Common myeloid progenitor, CD34-positive (primary cell): ENCODE data around the gene LTF.

Experiments
- CTCF ChIA-PET: fragments of 350-600 bp; sonication (Branson Sonifier 250); formaldehyde crosslinking; loops from one replicate; lab custom pipeline; 2021; ENCODE audit warnings: antibody characterized with exemption; lab: Charles Lee
- POLR2A ChIA-PET: fragments of 350-600 bp; sonication (Branson Sonifier 250); formaldehyde crosslinking; loops from one replicate; lab custom pipeline; 2021; ENCODE audit warnings: antibody characterized with exemption; lab: Charles Lee
- DNase-seq, 3 donors: peaks; one replicate each; pipeline versions ENCODE4 v3.0.0 to v3.0.0-alpha.2; 2013
- H3K27ac ChIP-seq, 2 experiments: 1 replicate in 1 of 2; 2 replicates in 1 of 2; pipeline ENCODE4 v1.7.0; 2013; ENCODE audit warnings: inconsistent platforms in 2 of 2, low read length in 2 of 2, mild to moderate bottlenecking in 2 of 2, low read depth in 1 of 2, moderate library complexity in 1 of 2; ENCODE audit not compliant: severe bottlenecking in 2 of 2, insufficient read depth in 1 of 2, poor library complexity in 1 of 2
- H3K27me3 ChIP-seq, 5 experiments: replicated peaks in 2 of 5; 1 replicate in 3 of 5; 2 replicates in 2 of 5; pipeline versions ENCODE4 v1.6.1 to v1.7.0; 2013; ENCODE audit warnings: low read length in 4 of 5, mild to moderate bottlenecking in 2 of 5, moderate library complexity in 2 of 5, inconsistent platforms in 1 of 5; ENCODE audit not compliant: insufficient read depth in 5 of 5, control insufficient read depth in 4 of 5
- H3K36me3 ChIP-seq, 4 experiments: 1 replicate in 2 of 4; 2 replicates in 2 of 4; pipeline versions ENCODE4 v1.6.1 to v1.7.0; 2013; ENCODE audit warnings: low read length in 3 of 4, control low read depth in 1 of 4, mild to moderate bottlenecking in 1 of 4; ENCODE audit not compliant: control insufficient read depth in 4 of 4, insufficient read depth in 4 of 4
- H3K4me1 ChIP-seq, 4 experiments: 1 replicate in 3 of 4; 2 replicates in 1 of 4; pipeline versions ENCODE4 v1.6.1 to v1.7.1; 2013; ENCODE audit warnings: low read length in 3 of 4, mild to moderate bottlenecking in 3 of 4, control low read depth in 1 of 4, inconsistent platforms in 1 of 4, moderate library complexity in 1 of 4; ENCODE audit not compliant: control insufficient read depth in 4 of 4, insufficient read depth in 4 of 4; ENCODE audit errors: control extremely low read depth in 1 of 4
- H3K4me3 ChIP-seq, 7 experiments: 1 replicate in 4 of 7; 2 replicates in 3 of 7; pipeline versions ENCODE4 v1.5.1 to v1.7.0; 2013; ENCODE audit warnings: mild to moderate bottlenecking in 7 of 7, low read length in 6 of 7, moderate library complexity in 6 of 7, inconsistent platforms in 2 of 7, low read depth in 2 of 7, control low read depth in 1 of 7; ENCODE audit not compliant: insufficient read depth in 4 of 7, control insufficient read depth in 1 of 7; ENCODE audit errors: extremely low read depth in 1 of 7
- H3K9me3 ChIP-seq, 5 experiments: 1 replicate in 4 of 5; 2 replicates in 1 of 5; pipeline versions ENCODE4 v1.6.1 to v1.7.1; 2013; ENCODE audit warnings: low read length in 4 of 5, mild to moderate bottlenecking in 2 of 5, inconsistent platforms in 1 of 5, low read depth in 1 of 5, moderate library complexity in 1 of 5; ENCODE audit not compliant: control insufficient read depth in 4 of 5, insufficient read depth in 2 of 5; ENCODE audit errors: control extremely low read depth in 1 of 5
- WGBS: methylation state at CpG from one replicate; pipeline ENCODE4 v1.1.5; 2013; ENCODE audit not compliant: insufficient coverage; 5-methylcytosine and 5-hydroxymethylcytosine counted together

Gene LTF

DNA sequence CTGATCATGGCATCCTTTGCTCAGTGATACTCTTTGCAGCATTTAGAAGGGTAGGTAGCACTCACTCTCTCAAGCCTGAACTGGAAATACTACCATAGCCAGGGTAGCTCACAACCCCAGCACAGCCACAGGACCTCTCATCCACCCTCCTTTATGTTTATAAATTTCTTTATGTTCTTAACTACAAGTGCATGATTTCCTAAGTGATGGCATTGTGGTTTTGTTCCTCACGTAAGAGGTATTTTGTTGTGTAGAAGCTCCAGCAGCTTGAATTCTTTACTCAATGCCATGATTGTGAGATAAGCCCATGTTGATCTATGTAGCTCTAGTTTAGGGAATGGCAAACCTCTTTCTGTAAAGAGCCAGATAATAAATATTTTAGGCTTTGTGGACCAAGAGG is 25.2 kb upstream of the LTF start:
- CTCF ChIA-PET: interaction anchor here (0.8 to 8.4 kb wide), 19 partner anchors 9 to 406 kb away, joined by 3 to 184 read pairs (median 6); partner anchors contain the start of genes CCR5, LRRC2 and RTP3
- Histone ChIP-seq H3K4me3 (no peak overlapping the region), H3K9me3 (no peaks in the 10 kb centered on the region), H3K4me1 (peaks cover 0 to 19% (median 9%) of the 10 kb centered on the region in 4 experiments), H3K27me3 (peaks cover 0 to 3% (median 0%) of the 10 kb centered on the region in 5 experiments), H3K36me3 (no peaks in the 10 kb centered on the region), H3K27ac (no peak overlapping the region)
- 33% methylated on average over 1 of the region's 1 CpG for WGBS
- POLR2A ChIA-PET: interaction anchor here (1.6 to 2.1 kb wide), 2 partner anchors 49 to 140 kb away, joined by 3 to 7 read pairs; no protein-coding TSS in a partner anchor
- peak in 1 of 3 donors; percentile 7 for DNase-seq

DNA sequence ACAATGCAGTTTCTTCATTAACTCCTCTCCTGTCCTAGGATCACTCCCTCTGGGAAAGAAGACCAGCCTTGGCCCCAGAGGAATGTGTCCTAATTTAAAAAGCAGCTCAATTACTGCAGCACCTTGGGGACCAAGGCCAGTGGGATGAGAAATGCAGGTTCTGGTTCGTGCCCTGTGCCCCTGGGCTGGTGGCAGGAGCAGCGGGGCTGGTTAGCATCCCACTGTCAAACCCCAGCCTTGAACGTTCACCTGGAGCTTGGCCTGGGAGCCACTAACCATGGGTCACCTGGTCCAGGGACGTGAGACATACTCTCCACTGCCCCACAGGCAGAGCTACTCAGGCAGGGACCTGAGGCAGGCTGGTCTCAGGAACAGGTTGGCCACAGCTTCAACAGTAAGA is 24.7 kb upstream of the LTF start:
- peak overlapping the region in 1 of 7 experiments; percentile 61 for H3K4me3 ChIP-seq
- CTCF ChIA-PET: interaction anchor here (1.2 to 8.4 kb wide), 22 partner anchors 9 to 405 kb away, joined by 3 to 184 read pairs (median 6); partner anchors contain the start of genes CCR5, LRRC2 and RTP3
- no peak overlapping the region for H3K27ac ChIP-seq
- WGBS: 98% methylated on average over 4 of the region's 4 CpGs
- peaks cover 0 to 3% (median 0%) of the 10 kb centered on the region in 5 experiments for H3K27me3 ChIP-seq
- no peaks in the 10 kb centered on the region for H3K36me3 ChIP-seq
- POLR2A ChIA-PET: interaction anchor here (1.5 to 2.1 kb wide), 3 partner anchors 49 to 141 kb away, joined by 3 to 7 read pairs (median 7); no protein-coding TSS in a partner anchor
- no peaks in the 10 kb centered on the region for H3K9me3 ChIP-seq
- DNase-seq: no peak
- peaks cover 0 to 19% (median 9%) of the 10 kb centered on the region in 4 experiments for H3K4me1 ChIP-seq

DNA sequence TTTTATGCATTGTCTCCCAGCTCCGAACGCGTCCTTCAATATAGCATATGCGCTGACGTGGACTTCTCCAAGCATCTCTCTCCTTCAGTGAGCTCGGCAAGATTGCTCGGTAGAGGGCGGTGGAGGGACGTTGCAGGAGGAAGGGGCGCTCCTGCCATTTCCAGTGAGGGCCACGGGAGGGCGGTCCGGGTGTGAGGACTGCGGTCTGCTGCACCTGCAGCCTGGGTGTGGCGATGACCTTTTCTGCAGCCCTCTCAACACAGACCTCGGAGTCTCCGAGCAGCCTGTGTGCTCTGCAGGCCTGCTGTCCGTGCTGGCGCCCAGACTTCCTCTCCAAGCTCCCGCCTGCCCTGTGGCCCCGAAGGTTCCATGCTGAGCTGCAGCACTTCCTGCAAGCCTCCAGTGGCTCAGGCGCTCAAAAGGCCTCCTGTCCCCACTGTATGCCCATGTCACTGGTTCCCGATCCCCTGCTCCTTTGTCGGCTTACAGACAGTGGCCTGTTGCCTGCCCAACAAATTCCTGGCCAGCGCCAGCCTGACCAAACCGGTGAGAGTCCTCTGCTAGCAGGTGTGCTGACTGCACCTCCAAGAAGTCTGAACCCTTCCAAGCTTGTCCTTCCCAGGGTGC is 24.1 kb upstream of the LTF start:
- CTCF ChIA-PET: interaction anchor here (0.6 to 8.4 kb wide), 35 partner anchors 8 to 404 kb away, joined by 3 to 184 read pairs (median 5); partner anchors contain the start of genes CCR5, LRRC2 and RTP3
- Histone ChIP-seq H3K36me3 (no peaks in the 10 kb centered on the region), H3K4me3 (peak overlapping the region in 3 of 7 experiments; percentile 35 to 71 (median 61)), H3K27ac (no peak overlapping the region), H3K27me3 (peaks cover 0 to 3% (median 0%) of the 10 kb centered on the region in 5 experiments), H3K4me1 (peaks cover 0 to 19% (median 9%) of the 10 kb centered on the region in 4 experiments), H3K9me3 (no peaks in the 10 kb centered on the region)
- POLR2A ChIA-PET: interaction anchor here (1.5 to 2.1 kb wide), 3 partner anchors 50 to 141 kb away, joined by 3 to 7 read pairs (median 7); no protein-coding TSS in a partner anchor
- 18% methylated on average over 16 of the region's 26 CpGs for WGBS
- DNase-seq: peak; percentile 91 to 94 (median 93)

DNA sequence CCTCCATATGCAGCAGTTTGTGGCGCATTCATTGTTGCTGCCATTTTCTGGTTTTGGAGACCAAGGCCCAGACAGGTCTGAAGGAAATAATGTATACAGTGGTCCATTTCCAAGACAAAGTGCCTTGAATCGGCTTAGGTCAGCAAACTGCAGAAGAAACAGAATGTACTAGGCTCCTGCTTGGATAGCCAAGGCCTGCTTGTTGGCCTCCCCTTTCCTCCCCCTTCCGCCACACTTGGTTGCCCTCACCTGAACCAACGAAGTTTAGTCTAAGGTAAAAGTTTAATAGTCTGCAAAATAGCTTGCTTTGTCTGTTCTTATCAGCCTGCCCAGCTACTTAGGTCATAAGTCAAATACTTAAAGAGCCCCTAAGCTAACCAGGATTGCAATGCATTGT is 21.1 kb upstream of the LTF start:
- H3K27me3 ChIP-seq: peaks cover 0 to 3% (median 0%) of the 10 kb centered on the region in 5 experiments
- ChIA-PET CTCF (interaction anchor here (1.2 to 8.4 kb wide), 6 partner anchors 10 to 143 kb away, joined by 3 to 184 read pairs (median 6); partner anchors contain the start of gene LRRC2), POLR2A (no interaction called here)
- no peak overlapping the region for H3K27ac ChIP-seq
- peaks cover 0 to 15% (median 8%) of the 10 kb centered on the region in 4 experiments for H3K4me1 ChIP-seq
- no peaks in the 10 kb centered on the region for H3K36me3 ChIP-seq
- H3K9me3 ChIP-seq: no peaks in the 10 kb centered on the region
- 100% methylated on average over 2 of the region's 4 CpGs for WGBS
- H3K4me3 ChIP-seq: no peak overlapping the region
- no peak for DNase-seq

DNA sequence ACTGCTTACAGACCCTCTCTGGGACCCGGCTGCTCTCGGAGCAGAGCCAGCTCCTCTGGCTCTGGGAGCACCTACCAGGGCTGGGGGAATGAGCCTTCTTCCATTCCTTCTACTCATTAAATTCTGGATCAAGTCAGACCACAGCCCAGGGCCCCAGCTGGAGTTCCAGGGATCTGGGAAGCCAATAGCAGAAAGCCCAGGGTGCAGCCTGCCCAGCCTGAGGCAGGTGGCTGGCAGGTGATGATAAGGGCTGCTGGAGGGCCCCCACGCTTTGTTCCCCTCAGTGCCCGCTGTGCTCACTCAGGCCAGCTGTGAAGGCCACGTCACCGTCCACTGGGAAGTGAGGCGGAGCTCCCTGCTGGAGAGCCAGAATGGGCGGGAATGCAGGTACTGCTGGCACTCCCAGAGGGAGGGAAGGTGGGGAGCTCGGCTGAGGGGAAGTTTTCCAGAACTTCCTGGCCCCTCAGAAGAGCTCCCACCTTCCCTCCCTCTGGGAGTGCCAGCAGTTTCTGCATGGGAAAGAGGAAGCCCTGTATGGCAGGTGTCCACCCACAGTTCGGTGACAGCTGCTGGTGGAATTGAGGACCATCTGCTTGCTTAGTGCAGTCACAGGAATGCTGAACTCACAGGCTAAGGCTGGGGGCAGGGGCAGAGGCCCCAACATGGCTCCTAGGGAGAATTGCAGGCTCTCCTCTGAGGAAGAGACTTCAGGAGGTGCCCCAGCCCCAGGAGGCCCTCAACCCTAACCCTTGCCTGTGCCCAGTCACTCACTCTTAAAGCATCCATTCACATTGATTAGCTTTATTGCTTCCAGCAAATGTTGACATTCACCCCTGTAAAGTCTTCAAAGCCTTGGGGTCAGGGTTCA is 20.4 kb upstream of the LTF start:
- Histone ChIP-seq H3K9me3 (no peaks in the 10 kb centered on the region), H3K27me3 (peaks cover 0 to 3% (median 0%) of the 10 kb centered on the region in 5 experiments), H3K36me3 (no peaks in the 10 kb centered on the region), H3K4me1 (peaks cover 0 to 12% (median 7%) of the 10 kb centered on the region in 4 experiments), H3K27ac (no peak overlapping the region), H3K4me3 (no peak overlapping the region)
- DNase-seq: peak in 1 of 3 donors; percentile 15
- CTCF ChIA-PET: interaction anchor here (0.8 to 8.4 kb wide), 7 partner anchors 10 to 145 kb away, joined by 3 to 184 read pairs (median 4); partner anchors contain the start of gene LRRC2
- POLR2A ChIA-PET: no interaction called here
- WGBS: 82% methylated on average over 8 of the region's 10 CpGs

DNA sequence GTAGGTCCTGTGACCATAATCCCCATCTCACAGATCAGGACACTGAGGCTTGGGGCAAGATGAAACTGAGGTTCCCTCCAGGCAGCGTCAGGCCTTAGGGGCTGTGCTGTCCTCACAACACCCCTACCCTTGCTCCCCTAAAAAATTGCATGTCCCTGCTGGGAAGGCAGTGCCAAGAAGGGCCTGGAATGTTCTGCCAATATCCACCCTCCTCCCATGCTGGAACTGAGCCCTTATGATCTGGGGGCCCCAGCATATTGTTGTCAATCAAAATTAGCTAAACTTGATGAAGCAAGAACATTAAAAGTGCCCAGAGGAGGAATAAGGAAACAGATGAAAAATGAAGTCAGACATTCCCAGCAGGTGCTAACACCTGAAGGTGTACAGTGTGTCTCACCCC is 19.7 kb upstream of the LTF start:
- ChIA-PET POLR2A (no interaction called here), CTCF (interaction anchor here (0.8 to 8.4 kb wide), 4 partner anchors 9 to 112 kb away, joined by 3 to 184 read pairs (median 4); partner anchors contain the start of gene LRRC2)
- Histone ChIP-seq H3K4me3 (no peak overlapping the region), H3K27ac (no peak overlapping the region), H3K4me1 (peaks cover 0 to 9% (median 6%) of the 10 kb centered on the region in 4 experiments), H3K9me3 (no peaks in the 10 kb centered on the region), H3K27me3 (peaks cover 0 to 3% (median 0%) of the 10 kb centered on the region in 5 experiments), H3K36me3 (no peaks in the 10 kb centered on the region)
- no peak for DNase-seq
- WGBS: no CpG with 5 or more reads among the region's 1 CpG
